ENCODE results near the gene EPS8L3.

GRCh38 chr1:109792056-109792831 lies 28.5 kb upstream of the EPS8L3 start:
- TF ChIP-seq POLR2A (IDR thresholded peaks at IDR 0.05; ENCODE audit: extremely low read depth, insufficient read length) = no peak
- no peak for TF ChIP-seq CTCF (IDR thresholded peaks at IDR 0.05; ENCODE audit: low read depth, low read length)
- no peak for TF ChIP-seq MYC (IDR thresholded peaks at IDR 0.05; ENCODE audit: low read depth, low read length)
- TF ChIP-seq MAX (IDR thresholded peaks at IDR 0.05; ENCODE audit: low read depth, low read length) = no peak
